SKM-1 treated with dmso at 0.1 percent for 144 hours (cell line): ENCODE data around the gene GREB1L.
"Not testable (repeated sequence)": the region's sequence is repeated elsewhere in the genome, so short reads cannot be mapped to it uniquely, and the experiment has no call there.

Source experiments
- DNase-seq: peaks from one replicate; lab custom pipeline; 2025; ENCODE audit not compliant: unreplicated experiment; lab: John Stamatoyannopoulos, UW

GREB1L gene

GRCh38 chr18:21262979-21263378 is 20.9 kb downstream of the GREB1L start:
- no peak for DNase-seq

GRCh38 chr18:21264651-21265050 is 22.6 kb downstream of the GREB1L start:
- no peak for DNase-seq

- no peak for DNase-seq
Measured at GRCh38 chr18:21265971-21266673, 24.1 kb downstream of the GREB1L start.

- no peak for DNase-seq
Measured at GRCh38 chr18:21267400-21267799, 25.4 kb downstream of the GREB1L start.

GRCh38 chr18:21269349-21269748 is 27.3 kb downstream of the GREB1L start:
- no peak for DNase-seq

- DNase-seq: no peak
Measured at GRCh38 chr18:21270453-21270852, 28.4 kb downstream of the GREB1L start.

GRCh38 chr18:21272016-21272579 is 30.1 kb downstream of the GREB1L start:
- DNase-seq: no peak

GRCh38 chr18:21273568-21273967 is 31.5 kb downstream of the GREB1L start:
- DNase-seq: no peak

- DNase-seq: no peak
Measured at GRCh38 chr18:21275645-21276044, 33.6 kb downstream of the GREB1L start.

- DNase-seq: no peak
Measured at GRCh38 chr18:21277578-21277977, 35.5 kb downstream of the GREB1L start.

- not testable (repeated sequence) for DNase-seq
Measured at GRCh38 chr18:21278218-21278617, 36.2 kb downstream of the GREB1L start.

GRCh38 chr18:21281603-21282002 is 39.6 kb downstream of the GREB1L start:
- no peak for DNase-seq

GRCh38 chr18:21284540-21284939 is 42.5 kb downstream of the GREB1L start:
- DNase-seq: no peak

GRCh38 chr18:21289827-21290226 is 47.8 kb downstream of the GREB1L start:
- no peak for DNase-seq

GRCh38 chr18:21291106-21291505 is 49.1 kb downstream of the GREB1L start:
- DNase-seq: no peak

- no peak for DNase-seq
Measured at GRCh38 chr18:21293479-21293878, 51.4 kb downstream of the GREB1L start.

GRCh38 chr18:21295101-21295500 is 53.1 kb downstream of the GREB1L start:
- DNase-seq: no peak

- DNase-seq: no peak
Measured at GRCh38 chr18:21296045-21296444, 54.0 kb downstream of the GREB1L start.

GRCh38 chr18:21298351-21298750 is 56.3 kb downstream of the GREB1L start:
- DNase-seq: no peak

GRCh38 chr18:21300035-21300907 is 58.2 kb downstream of the GREB1L start:
- no peak for DNase-seq

- no peak for DNase-seq
Measured at GRCh38 chr18:21300908-21301200, 58.8 kb downstream of the GREB1L start.

- no peak for DNase-seq
Measured at GRCh38 chr18:21303445-21303844, 61.4 kb downstream of the GREB1L start.
